Activated CD8-positive, alpha-beta memory T cell treated with anti-CD3 and anti-CD28 coated beads for 1 hour (primary cell): Measurements from ENCODE around the gene CCSER1.
"Not testable (repeated sequence)": the region's sequence is repeated elsewhere in the genome, so short reads cannot be mapped to it uniquely, and the experiment has no call there.

ENCODE experiments used
- DNase-seq, 2 donors: peaks; one replicate each; pipeline ENCODE4 v3.0.0-alpha.2; 2020; ENCODE audit warnings: low read depth in 1 of 2; ENCODE audit errors: extremely low read depth in 1 of 2

CCSER1 gene

GRCh38 chr4:91108751-91109150 is 981.6 kb downstream of the CCSER1 start:
- DNase-seq = no peak

- DNase-seq = no peak
These were observed 984.4 kb downstream of the CCSER1 start for GRCh38 chr4:91111556-91111955.

- DNase-seq = no peak
These were observed 986.0 kb downstream of the CCSER1 start for GRCh38 chr4:91113130-91113706.

GRCh38 chr4:91114386-91114785 is 987.2 kb downstream of the CCSER1 start:
- DNase-seq = no peak

GRCh38 chr4:91116861-91117260 is 989.7 kb downstream of the CCSER1 start:
- no peak for DNase-seq

- no peak for DNase-seq
These were observed 991.4 kb downstream of the CCSER1 start for GRCh38 chr4:91118597-91118996.

GRCh38 chr4:91123742-91124141 is 996.5 kb downstream of the CCSER1 start:
- no peak for DNase-seq

- no peak for DNase-seq
These were observed 1000.0 kb downstream of the CCSER1 start for GRCh38 chr4:91127192-91127591.

- DNase-seq = no peak
These were observed 1000.6 kb downstream of the CCSER1 start for GRCh38 chr4:91127831-91128230.

- no peak for DNase-seq
These were observed 1001.3 kb downstream of the CCSER1 start for GRCh38 chr4:91128519-91128918.

GRCh38 chr4:91147067-91147466 is 1019.9 kb downstream of the CCSER1 start:
- no peak for DNase-seq

GRCh38 chr4:91154041-91154440 is 1026.8 kb downstream of the CCSER1 start:
- DNase-seq = not testable (repeated sequence)

GRCh38 chr4:91167864-91168653 is 1040.9 kb downstream of the CCSER1 start:
- DNase-seq = not testable (repeated sequence)

GRCh38 chr4:91170768-91171167 is 1043.6 kb downstream of the CCSER1 start:
- no peak for DNase-seq

GRCh38 chr4:91171217-91171616 is 1044.0 kb downstream of the CCSER1 start:
- no peak for DNase-seq

- not testable (repeated sequence) for DNase-seq
These were observed 1057.9 kb downstream of the CCSER1 start for GRCh38 chr4:91185061-91185460.

- DNase-seq = no peak
These were observed 1071.8 kb downstream of the CCSER1 start for GRCh38 chr4:91198951-91199350.

- DNase-seq = no peak
These were observed 1080.3 kb downstream of the CCSER1 start for GRCh38 chr4:91207535-91207934.

- DNase-seq = no peak
These were observed 1085.0 kb downstream of the CCSER1 start for GRCh38 chr4:91212211-91212610.

GRCh38 chr4:91217831-91218403 is 1090.7 kb downstream of the CCSER1 start:
- DNase-seq = not testable (repeated sequence)

GRCh38 chr4:91220315-91220714 is 1093.1 kb downstream of the CCSER1 start:
- DNase-seq = no peak

GRCh38 chr4:91222014-91222413 is 1094.8 kb downstream of the CCSER1 start:
- no peak for DNase-seq
